HK-2 (cell line): ENCODE data around the gene TNFRSF9.
A peak's percentile ranks its signal among the peaks of the same experiment; 100 is the strongest.
"Not testable (repeated sequence)": the region's sequence is repeated elsewhere in the genome, so short reads cannot be mapped to it uniquely, and the experiment has no call there.

Source experiments
- DNase-seq: peaks from one replicate; pipeline ENCODE4 v3.0.0-alpha.2; 2018; ENCODE audit not compliant: unreplicated experiment

TNFRSF9 gene

GRCh38 chr1:7919880-7920279 lies 20.8 kb downstream of the TNFRSF9 start:
- no peak for DNase-seq

- not testable (repeated sequence) for DNase-seq
Measured at GRCh38 chr1:7917971-7918370, 22.7 kb downstream of the TNFRSF9 start.

- no peak for DNase-seq
Measured at GRCh38 chr1:7916501-7916830, 24.2 kb downstream of the TNFRSF9 start.

GRCh38 chr1:7915826-7916500 lies 24.7 kb downstream of the TNFRSF9 start:
- DNase-seq: no peak

- no peak for DNase-seq
Measured at GRCh38 chr1:7912743-7913557, 27.7 kb downstream of the TNFRSF9 start.

- no peak for DNase-seq
Measured at GRCh38 chr1:7912145-7912544, 28.5 kb downstream of the TNFRSF9 start.

- no peak for DNase-seq
Measured at GRCh38 chr1:7905262-7905661, 35.4 kb downstream of the TNFRSF9 start.

GRCh38 chr1:7902478-7903085 lies 38.1 kb downstream of the TNFRSF9 start:
- peak; percentile 70 for DNase-seq

- DNase-seq: peak; percentile 20
Measured at GRCh38 chr1:7899741-7900140, 40.9 kb downstream of the TNFRSF9 start.

- DNase-seq: no peak
Measured at GRCh38 chr1:7898962-7899361, 41.7 kb downstream of the TNFRSF9 start.

GRCh38 chr1:7896994-7897393 lies 43.6 kb downstream of the TNFRSF9 start:
- DNase-seq: no peak

- DNase-seq: no peak
Measured at GRCh38 chr1:7893529-7894180, 47.0 kb downstream of the TNFRSF9 start.

- no peak for DNase-seq
Measured at GRCh38 chr1:7891804-7892203, 48.8 kb downstream of the TNFRSF9 start.

- no peak for DNase-seq
Measured at GRCh38 chr1:7890853-7891252, 49.8 kb downstream of the TNFRSF9 start.

GRCh38 chr1:7888248-7889081 lies 52.2 kb downstream of the TNFRSF9 start:
- DNase-seq: no peak

- DNase-seq: no peak
Measured at GRCh38 chr1:7886405-7886745, 54.3 kb downstream of the TNFRSF9 start.

GRCh38 chr1:7885513-7886404 lies 54.9 kb downstream of the TNFRSF9 start:
- DNase-seq: no peak

- no peak for DNase-seq
Measured at GRCh38 chr1:7884757-7885156, 55.9 kb downstream of the TNFRSF9 start.

- DNase-seq: no peak
Measured at GRCh38 chr1:7879228-7879627, 61.4 kb downstream of the TNFRSF9 start.

- no peak for DNase-seq
Measured at GRCh38 chr1:7878027-7878426, 62.6 kb downstream of the TNFRSF9 start.
